Measurements from ENCODE around the gene UTP20. TPM values are rescaled to one million over a fixed set of nuclear protein-coding genes. Genes with fewer than 3 reads are reported as not detected.
A peak's percentile ranks its signal among the peaks of the same experiment; 100 is the strongest.

UTP20 gene
- 46.4 and 47.4 TPM in 2 replicates for total RNA-seq

- intact Hi-C loops (cut with micrococcal nuclease) = loop anchor here (5.0 kb wide), 1 partner anchor 127 kb away; the partner anchor contains the start of gene ARL1
- H3K27me3 Mint-ChIP-seq = peaks cover 23% of the 10 kb centered on the region
- H3K36me3 Mint-ChIP-seq (ENCODE audit: low read depth) = peaks cover 16% of the 10 kb centered on the region
- peak within 1 kb of the TSS; percentile 86 for H3K27ac Mint-ChIP-seq
- peak within 1 kb of the TSS; percentile 94 for H3K4me3 Mint-ChIP-seq
- no peaks in the 10 kb centered on the region for H3K9me3 Mint-ChIP-seq
- H3K4me1 Mint-ChIP-seq = peaks cover 9% of the 10 kb centered on the region
- peak; percentile 98 for DNase-seq
Observed at GRCh38 chr12:101280006-101280505, at the start of gene UTP20. TSS of gene UTP20 (plus strand) at chr12:101280105. CDS start at chr12:101280283, 178 bp downstream.

GRCh38 chr12:101230547-101230946, 49.4 kb upstream of the UTP20 start:
- H3K27ac Mint-ChIP-seq = no peak overlapping the region
- no peaks in the 10 kb centered on the region for H3K4me1 Mint-ChIP-seq
- no peak overlapping the region for H3K4me3 Mint-ChIP-seq
- intact Hi-C loops (cut with micrococcal nuclease) = no loop called here
- no peaks in the 10 kb centered on the region for H3K9me3 Mint-ChIP-seq
- H3K36me3 Mint-ChIP-seq (ENCODE audit: low read depth) = no peaks in the 10 kb centered on the region
- DNase-seq = no peak
- H3K27me3 Mint-ChIP-seq = peaks cover 2% of the 10 kb centered on the region

- intact Hi-C loops (cut with micrococcal nuclease) = no loop called here
- no peak overlapping the region for H3K27ac Mint-ChIP-seq
- peaks cover 5% of the 10 kb centered on the region for H3K27me3 Mint-ChIP-seq
- no peaks in the 10 kb centered on the region for H3K36me3 Mint-ChIP-seq (ENCODE audit: low read depth)
- no peaks in the 10 kb centered on the region for H3K9me3 Mint-ChIP-seq
- H3K4me3 Mint-ChIP-seq = no peak overlapping the region
- DNase-seq = no peak
- no peaks in the 10 kb centered on the region for H3K4me1 Mint-ChIP-seq
Observed at GRCh38 chr12:101231636-101232035, 48.3 kb upstream of the UTP20 start.

GRCh38 chr12:101235686-101236085, 44.2 kb upstream of the UTP20 start:
- intact Hi-C loops (cut with micrococcal nuclease) = no loop called here
- H3K27me3 Mint-ChIP-seq = peaks cover 5% of the 10 kb centered on the region
- no peaks in the 10 kb centered on the region for H3K36me3 Mint-ChIP-seq (ENCODE audit: low read depth)
- H3K4me3 Mint-ChIP-seq = no peak overlapping the region
- no peak overlapping the region for H3K27ac Mint-ChIP-seq
- no peaks in the 10 kb centered on the region for H3K4me1 Mint-ChIP-seq
- no peaks in the 10 kb centered on the region for H3K9me3 Mint-ChIP-seq
- no peak for DNase-seq

GRCh38 chr12:101238306-101238705, 41.6 kb upstream of the UTP20 start:
- no peaks in the 10 kb centered on the region for H3K9me3 Mint-ChIP-seq
- H3K27ac Mint-ChIP-seq = no peak overlapping the region
- H3K4me3 Mint-ChIP-seq = no peak overlapping the region
- no peak for DNase-seq
- H3K27me3 Mint-ChIP-seq = peaks cover 5% of the 10 kb centered on the region
- no peaks in the 10 kb centered on the region for H3K36me3 Mint-ChIP-seq (ENCODE audit: low read depth)
- H3K4me1 Mint-ChIP-seq = no peaks in the 10 kb centered on the region
- intact Hi-C loops (cut with micrococcal nuclease) = no loop called here

GRCh38 chr12:101238800-101239329, 41.0 kb upstream of the UTP20 start:
- H3K27me3 Mint-ChIP-seq = peaks cover 4% of the 10 kb centered on the region
- H3K27ac Mint-ChIP-seq = no peak overlapping the region
- H3K36me3 Mint-ChIP-seq (ENCODE audit: low read depth) = no peaks in the 10 kb centered on the region
- intact Hi-C loops (cut with micrococcal nuclease) = no loop called here
- no peaks in the 10 kb centered on the region for H3K9me3 Mint-ChIP-seq
- DNase-seq = no peak
- H3K4me3 Mint-ChIP-seq = no peak overlapping the region
- H3K4me1 Mint-ChIP-seq = no peaks in the 10 kb centered on the region

DNA sequence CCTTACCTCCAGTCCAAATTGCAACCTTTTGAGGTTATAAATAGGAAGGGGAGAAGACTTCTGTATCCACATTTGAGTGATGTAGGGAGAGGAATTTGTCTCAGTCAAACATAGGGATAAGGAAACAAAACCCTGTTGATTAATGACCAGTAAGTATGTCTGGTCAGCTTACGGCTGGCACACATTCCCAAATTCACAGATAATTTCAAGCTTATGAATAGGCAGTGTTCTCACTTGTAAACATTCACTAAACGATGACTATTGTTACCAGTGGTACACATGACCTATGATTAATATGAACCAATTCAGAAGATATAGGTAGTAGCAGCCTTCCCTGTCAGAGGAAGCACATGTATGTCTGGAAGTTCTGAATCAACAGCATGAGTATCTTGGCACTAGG, 36.8 kb upstream of the UTP20 start:
- intact Hi-C loops (cut with micrococcal nuclease) = no loop called here
- Mint-ChIP-seq H3K27ac (no peak overlapping the region), H3K36me3 (ENCODE audit: low read depth) (no peaks in the 10 kb centered on the region)

DNA sequence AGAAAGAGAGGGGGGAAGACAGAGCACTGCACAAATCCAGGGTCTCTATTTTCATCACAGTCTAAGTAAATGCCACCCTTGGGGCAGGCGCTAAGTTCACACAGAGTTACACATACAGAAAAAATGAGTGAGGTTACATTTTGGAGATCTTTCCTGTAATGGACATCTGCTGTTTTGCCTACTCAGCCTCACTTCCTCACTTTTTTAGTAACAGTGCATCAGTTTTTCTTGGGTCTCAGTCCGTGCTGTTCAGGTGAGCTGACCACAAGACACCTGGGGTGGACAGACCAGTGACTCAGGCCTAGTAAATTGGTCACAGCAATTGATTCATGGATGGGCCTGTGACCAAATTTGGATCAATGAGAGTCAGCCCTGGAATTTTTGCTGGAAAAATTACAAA, 36.3 kb upstream of the UTP20 start:
- DNase-seq = no peak
- Mint-ChIP-seq H3K4me3 (no peak overlapping the region), H3K9me3 (no peaks in the 10 kb centered on the region), H3K27me3 (no peaks in the 10 kb centered on the region), H3K36me3 (ENCODE audit: low read depth) (no peaks in the 10 kb centered on the region), H3K4me1 (no peaks in the 10 kb centered on the region), H3K27ac (no peak overlapping the region)
- intact Hi-C loops (cut with micrococcal nuclease) = no loop called here

More for the DNA sequence above, 36.8 kb upstream of the UTP20 start:
- Mint-ChIP-seq H3K27me3 (no peaks in the 10 kb centered on the region), H3K4me3 (no peak overlapping the region), H3K4me1 (no peaks in the 10 kb centered on the region), H3K9me3 (no peaks in the 10 kb centered on the region)
- DNase-seq = no peak

DNA sequence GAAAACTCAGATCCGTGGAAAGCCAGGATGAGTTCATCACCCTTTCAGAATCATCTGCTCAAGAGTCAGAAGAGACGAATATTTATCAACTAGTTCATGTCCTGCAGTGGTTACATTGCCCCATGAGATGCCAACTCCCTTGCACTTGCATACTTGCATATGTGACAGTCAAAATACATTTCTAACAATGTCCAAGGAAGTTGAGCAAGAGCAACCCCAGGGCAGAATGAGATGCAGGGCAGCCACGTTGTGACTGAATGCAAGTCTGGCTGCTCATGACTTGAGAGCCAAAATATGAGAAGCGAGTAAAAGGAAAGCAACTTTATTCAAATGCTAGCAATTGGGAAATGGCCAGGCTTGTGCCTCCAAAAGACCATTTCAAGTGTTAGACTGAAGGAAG, 23.6 kb upstream of the UTP20 start:
- no peak overlapping the region for H3K4me3 Mint-ChIP-seq
- no peak overlapping the region for H3K27ac Mint-ChIP-seq
- DNase-seq = no peak
- H3K9me3 Mint-ChIP-seq = no peaks in the 10 kb centered on the region
- H3K36me3 Mint-ChIP-seq (ENCODE audit: low read depth) = no peaks in the 10 kb centered on the region
- H3K4me1 Mint-ChIP-seq = no peaks in the 10 kb centered on the region
- intact Hi-C loops (cut with micrococcal nuclease) = no loop called here
- H3K27me3 Mint-ChIP-seq = peaks cover 2% of the 10 kb centered on the region

DNA sequence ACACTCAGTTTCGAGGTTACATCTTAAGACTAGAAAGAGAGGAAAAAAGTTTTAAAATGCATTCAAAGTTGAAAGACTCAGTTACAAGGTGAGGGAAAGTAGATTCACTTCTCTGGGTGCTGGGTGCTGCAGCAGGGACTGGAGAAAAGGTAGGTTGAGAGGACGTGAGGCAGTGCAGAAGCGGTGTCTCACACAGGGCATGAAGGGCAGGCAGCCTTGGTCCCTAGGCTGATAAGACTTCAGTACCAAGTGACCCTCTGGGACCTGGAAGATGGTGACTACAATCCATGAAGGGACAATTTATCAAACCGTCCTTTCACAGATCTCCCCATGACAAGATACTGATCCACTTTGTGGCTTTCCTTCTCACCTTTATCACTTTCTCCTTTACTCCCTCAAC, 22.5 kb upstream of the UTP20 start:
- no peak for DNase-seq
- intact Hi-C loops (cut with micrococcal nuclease) = no loop called here
- no peak overlapping the region for H3K27ac Mint-ChIP-seq
- H3K9me3 Mint-ChIP-seq = no peaks in the 10 kb centered on the region
- no peak overlapping the region for H3K4me3 Mint-ChIP-seq
- no peaks in the 10 kb centered on the region for H3K36me3 Mint-ChIP-seq (ENCODE audit: low read depth)
- H3K27me3 Mint-ChIP-seq = peaks cover 2% of the 10 kb centered on the region
- no peaks in the 10 kb centered on the region for H3K4me1 Mint-ChIP-seq

DNA sequence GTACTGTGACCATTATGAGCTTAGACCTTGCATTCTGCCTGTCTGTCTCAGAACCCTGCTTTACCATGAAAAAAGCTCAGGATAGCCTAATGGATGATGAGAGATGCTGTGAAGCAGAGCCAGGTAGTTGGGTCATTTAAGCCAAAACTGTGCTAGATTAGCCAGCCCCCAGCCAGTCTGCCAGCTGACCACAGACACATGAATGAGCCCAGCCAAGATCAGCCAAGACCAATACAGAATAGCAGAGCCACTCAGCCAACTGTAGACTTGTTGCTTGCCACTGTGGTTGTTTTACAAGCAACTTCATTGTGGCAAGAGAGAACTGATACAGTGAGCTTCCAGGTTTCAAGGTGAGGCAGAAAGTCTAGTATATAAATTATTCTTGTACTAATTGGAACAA, 12.8 kb upstream of the UTP20 start:
- Mint-ChIP-seq H3K27ac (no peak overlapping the region), H3K27me3 (peaks cover 8% of the 10 kb centered on the region), H3K36me3 (ENCODE audit: low read depth) (no peaks in the 10 kb centered on the region), H3K4me1 (no peaks in the 10 kb centered on the region), H3K9me3 (no peaks in the 10 kb centered on the region), H3K4me3 (no peak overlapping the region)
- DNase-seq = no peak
- intact Hi-C loops (cut with micrococcal nuclease) = no loop called here

GRCh38 chr12:101276433-101276832, 3.5 kb upstream of the UTP20 start:
- H3K4me1 Mint-ChIP-seq = peaks cover 7% of the 10 kb centered on the region
- H3K27me3 Mint-ChIP-seq = peaks cover 29% of the 10 kb centered on the region
- peaks cover 1% of the 10 kb centered on the region for H3K36me3 Mint-ChIP-seq (ENCODE audit: low read depth)
- no peak overlapping the region for H3K27ac Mint-ChIP-seq
- no peak overlapping the region for H3K4me3 Mint-ChIP-seq
- intact Hi-C loops (cut with micrococcal nuclease) = no loop called here
- H3K9me3 Mint-ChIP-seq = no peaks in the 10 kb centered on the region
- DNase-seq = no peak

DNA sequence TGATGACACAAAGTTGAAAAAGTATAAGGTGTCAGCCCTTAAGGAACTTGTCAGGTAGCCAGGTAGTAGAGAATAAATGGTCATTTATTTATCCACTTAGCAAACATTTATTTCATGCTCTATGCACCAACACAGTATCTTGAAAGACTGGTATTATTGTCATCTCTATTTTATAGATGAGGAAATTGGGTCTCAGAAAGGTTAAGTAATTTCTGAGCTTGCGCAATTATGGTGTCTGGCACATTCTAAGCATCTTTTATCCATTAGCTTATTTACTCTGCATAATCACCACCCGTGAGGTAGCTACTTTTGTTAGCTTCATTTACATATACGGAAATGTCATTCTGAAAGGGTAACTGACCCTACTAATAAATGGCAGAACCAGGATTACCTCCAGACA, 2.5 kb upstream of the UTP20 start:
- no peak for DNase-seq
- Mint-ChIP-seq H3K4me1 (peaks cover 8% of the 10 kb centered on the region), H3K4me3 (no peak overlapping the region), H3K27ac (no peak overlapping the region), H3K36me3 (ENCODE audit: low read depth) (peaks cover 9% of the 10 kb centered on the region), H3K9me3 (no peaks in the 10 kb centered on the region), H3K27me3 (peaks cover 26% of the 10 kb centered on the region)
- intact Hi-C loops (cut with micrococcal nuclease) = no loop called here

DNA sequence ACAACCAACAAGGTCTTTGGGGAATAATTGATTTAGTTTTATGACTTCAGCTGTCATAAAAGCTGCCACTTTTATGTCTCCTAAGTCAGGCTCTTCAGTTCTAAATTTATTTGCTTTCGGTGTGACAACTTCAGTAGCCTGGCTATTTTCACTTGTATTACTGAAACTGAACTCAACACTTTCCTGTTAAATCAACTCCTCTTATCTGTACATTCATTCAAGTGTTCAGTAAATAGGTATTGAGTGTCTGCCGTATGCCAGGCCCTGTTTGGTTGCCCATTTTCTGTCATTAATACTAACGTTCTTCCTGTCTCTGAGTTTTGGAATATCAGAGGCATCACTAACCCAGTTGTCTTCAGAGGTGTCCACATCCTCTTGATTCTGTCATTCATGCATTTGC, 7.5 kb downstream of the UTP20 start:
- H3K27ac Mint-ChIP-seq = no peak overlapping the region
- no peak overlapping the region for H3K4me3 Mint-ChIP-seq
- intact Hi-C loops (cut with micrococcal nuclease) = no loop called here
- no peaks in the 10 kb centered on the region for H3K9me3 Mint-ChIP-seq
- peaks cover 4% of the 10 kb centered on the region for H3K4me1 Mint-ChIP-seq
- no peaks in the 10 kb centered on the region for H3K27me3 Mint-ChIP-seq
- H3K36me3 Mint-ChIP-seq (ENCODE audit: low read depth) = peaks cover 51% of the 10 kb centered on the region
- no peak for DNase-seq

GRCh38 chr12:101297661-101298060, 17.8 kb downstream of the UTP20 start:
- no peak for DNase-seq
- Mint-ChIP-seq H3K36me3 (ENCODE audit: low read depth) (peaks cover 51% of the 10 kb centered on the region), H3K4me3 (no peak overlapping the region), H3K4me1 (no peaks in the 10 kb centered on the region), H3K27me3 (no peaks in the 10 kb centered on the region), H3K27ac (no peak overlapping the region), H3K9me3 (no peaks in the 10 kb centered on the region)
- intact Hi-C loops (cut with micrococcal nuclease) = loop anchor here (2.0 kb wide), 1 partner anchor 15 kb away; no protein-coding TSS in a partner anchor
